Epithelial cell of esophagus (primary cell): ENCODE measurements around the gene ROCK1.
A peak's percentile ranks its signal among the peaks of the same experiment; 100 is the strongest.

Experiments used
- DNase-seq: peaks from one replicate; pipeline ENCODE4 v3.0.0; 2010; ENCODE audit warnings: low read depth
- H3K4me3 ChIP-seq: 2 replicates; pipeline ENCODE4 v1.5.1; 2011; ENCODE audit warnings: mild to moderate bottlenecking, low read length, control low read depth
- CTCF ChIP-seq: IDR thresholded peaks from 2 replicates; pipeline ENCODE4 v1.5.1; 2011; ENCODE audit warnings: low read depth, mild to moderate bottlenecking, low read length, control low read depth, inconsistent platforms; ENCODE audit not compliant: insufficient read depth; ENCODE audit errors: missing control alignments

ROCK1 gene

GRCh38 chr18:21115519-21116411 is 4.2 kb upstream of the ROCK1 start:
- no peak for TF ChIP-seq CTCF
- DNase-seq: no peak
- H3K4me3 ChIP-seq: no peak overlapping the region

- H3K4me3 ChIP-seq: peak overlapping the region; percentile 78
- no peak for DNase-seq
- no peak for TF ChIP-seq CTCF
Measured at GRCh38 chr18:21112543-21113105, 1.0 kb upstream of the ROCK1 start.

- DNase-seq: no peak
- no peak for TF ChIP-seq CTCF
- peak overlapping the region; percentile 78 for H3K4me3 ChIP-seq
Measured at GRCh38 chr18:21112140-21112473, 494 bp upstream of the ROCK1 start.

- DNase-seq: peak; percentile 52
- TF ChIP-seq CTCF: no peak
- peak overlapping the region; percentile 78 for H3K4me3 ChIP-seq
Measured at GRCh38 chr18:21110713-21111345, 784 bp downstream of the ROCK1 start.

- H3K4me3 ChIP-seq: peak overlapping the region; percentile 78
- no peak for DNase-seq
- no peak for TF ChIP-seq CTCF
Measured at GRCh38 chr18:21109936-21110712, 1.5 kb downstream of the ROCK1 start.

- TF ChIP-seq CTCF: no peak
- no peak for DNase-seq
- no peak overlapping the region for H3K4me3 ChIP-seq
Measured at GRCh38 chr18:21105936-21106335, 5.7 kb downstream of the ROCK1 start.
